Mucosa of rectum (tissue), 2 donors: ENCODE measurements around the gene ATP6V1B1.
"Not testable (repeated sequence)": the region's sequence is repeated elsewhere in the genome, so short reads cannot be mapped to it uniquely, and the experiment has no call there.

Experiments used
- H3K27ac ChIP-seq, 2 donors: one replicate each; pipeline ENCODE4 v1.7.0; 2013; ENCODE audit warnings: inconsistent platforms in 2 of 2, low read depth in 2 of 2, low read length in 2 of 2
- H3K27me3 ChIP-seq, 2 donors: one replicate each; pipeline ENCODE4 v1.7.0; 2013; ENCODE audit warnings: low read length in 2 of 2; ENCODE audit not compliant: control insufficient read depth in 2 of 2, insufficient read depth in 2 of 2
- H3K36me3 ChIP-seq, 2 donors: one replicate each; pipeline ENCODE4 v1.7.0; 2013; ENCODE audit warnings: low read length in 2 of 2; ENCODE audit not compliant: control insufficient read depth in 2 of 2, insufficient read depth in 2 of 2
- H3K4me1 ChIP-seq, 2 donors: one replicate each; pipeline ENCODE4 v1.7.0; 2013; ENCODE audit warnings: low read length in 2 of 2, mild to moderate bottlenecking in 1 of 2; ENCODE audit not compliant: control insufficient read depth in 2 of 2, insufficient read depth in 2 of 2
- H3K4me3 ChIP-seq, 2 donors: one replicate each; pipeline ENCODE4 v1.7.0; 2013; ENCODE audit warnings: low read length in 2 of 2
- H3K9ac ChIP-seq, 2 donors: one replicate each; pipeline ENCODE4 v1.7.0; 2013; ENCODE audit warnings: low read length in 2 of 2, low read depth in 1 of 2, mild to moderate bottlenecking in 1 of 2
- H3K9me3 ChIP-seq, 2 donors: one replicate each; pipeline ENCODE4 v1.7.0; 2013; ENCODE audit warnings: low read length in 2 of 2; ENCODE audit not compliant: control insufficient read depth in 2 of 2
- donor health status: healthy.
- donor health status: Normal muscosa, but diverticular disease.

The ATP6V1B1 gene

DNA sequence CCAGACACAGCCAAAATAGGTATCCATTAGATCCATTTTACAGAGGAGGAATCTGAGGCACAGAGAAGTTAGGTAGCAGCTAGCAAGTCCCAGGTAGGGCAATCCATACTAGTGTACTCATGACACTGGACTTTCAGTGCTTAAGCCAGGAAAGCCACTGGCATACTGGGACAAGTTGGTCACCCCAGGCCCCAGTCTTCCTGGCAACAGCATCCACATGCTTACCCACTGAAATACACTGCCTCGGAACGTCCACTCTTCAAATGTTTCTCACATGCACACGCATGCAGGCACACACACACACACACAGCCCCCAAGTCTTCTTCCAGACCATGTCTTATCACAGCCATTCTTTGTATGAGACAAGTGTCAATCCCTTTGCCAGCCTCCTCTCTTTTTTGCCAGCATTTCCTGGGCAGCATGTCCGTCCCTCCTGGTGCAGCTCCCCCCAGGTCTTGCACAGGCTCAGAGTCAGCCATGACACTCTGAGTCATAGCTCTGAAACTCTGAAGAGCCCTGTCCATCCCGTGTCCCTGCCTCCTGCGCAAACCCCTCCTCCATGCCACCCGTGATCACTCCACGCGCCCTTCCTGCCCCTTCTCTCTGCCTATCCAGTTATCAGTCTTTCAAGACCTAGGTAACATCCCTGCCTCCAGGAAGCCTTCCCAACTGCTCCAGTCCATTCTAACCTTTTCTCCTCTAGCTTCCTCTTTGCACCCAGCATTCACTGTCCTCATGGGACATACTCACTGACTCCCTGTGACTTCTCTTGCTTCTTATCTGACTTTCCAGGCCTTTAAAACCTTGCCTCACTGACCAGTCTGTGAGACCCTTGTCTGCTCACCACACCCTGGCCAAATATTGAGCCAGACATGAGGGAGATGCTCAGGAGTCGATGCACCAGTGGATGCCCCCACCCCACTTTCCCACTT lies 69.8 kb downstream of the ATP6V1B1 start:
- no peak overlapping the region for H3K9ac ChIP-seq
- H3K4me3 ChIP-seq: no peak overlapping the region
- no peak overlapping the region for H3K27ac ChIP-seq
- H3K36me3 ChIP-seq: no peaks in the 10 kb centered on the region
- peaks cover 0 to 11% of the 10 kb centered on the region in 2 donors for H3K4me1 ChIP-seq
- peaks cover 0 to 2% of the 10 kb centered on the region in 2 donors for H3K27me3 ChIP-seq
- no peaks in the 10 kb centered on the region for H3K9me3 ChIP-seq

DNA sequence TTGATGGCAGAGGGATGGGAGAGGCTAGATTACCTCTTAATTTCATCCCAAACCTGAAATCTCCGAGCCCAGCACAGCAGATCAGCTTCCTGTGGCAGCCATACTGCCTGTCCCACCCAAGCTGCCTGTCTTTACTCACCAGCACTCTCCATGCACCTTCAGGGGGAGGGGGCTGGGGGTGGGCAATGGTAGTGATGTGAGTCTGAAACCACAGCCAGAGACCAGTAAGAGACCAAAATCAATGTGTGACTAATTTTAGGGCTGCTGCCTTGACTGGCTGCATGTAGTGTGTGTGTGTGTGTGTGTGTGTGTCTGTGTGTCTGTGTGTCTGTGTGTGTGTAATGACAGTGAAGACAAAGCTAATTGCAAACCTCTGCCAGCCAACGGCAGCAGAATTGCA lies 70.6 kb downstream of the ATP6V1B1 start:
- Histone ChIP-seq H3K27me3 (peaks cover 0 to 2% of the 10 kb centered on the region in 2 donors), H3K9me3 (no peaks in the 10 kb centered on the region), H3K4me1 (peaks cover 0 to 4% of the 10 kb centered on the region in 2 donors)

DNA sequence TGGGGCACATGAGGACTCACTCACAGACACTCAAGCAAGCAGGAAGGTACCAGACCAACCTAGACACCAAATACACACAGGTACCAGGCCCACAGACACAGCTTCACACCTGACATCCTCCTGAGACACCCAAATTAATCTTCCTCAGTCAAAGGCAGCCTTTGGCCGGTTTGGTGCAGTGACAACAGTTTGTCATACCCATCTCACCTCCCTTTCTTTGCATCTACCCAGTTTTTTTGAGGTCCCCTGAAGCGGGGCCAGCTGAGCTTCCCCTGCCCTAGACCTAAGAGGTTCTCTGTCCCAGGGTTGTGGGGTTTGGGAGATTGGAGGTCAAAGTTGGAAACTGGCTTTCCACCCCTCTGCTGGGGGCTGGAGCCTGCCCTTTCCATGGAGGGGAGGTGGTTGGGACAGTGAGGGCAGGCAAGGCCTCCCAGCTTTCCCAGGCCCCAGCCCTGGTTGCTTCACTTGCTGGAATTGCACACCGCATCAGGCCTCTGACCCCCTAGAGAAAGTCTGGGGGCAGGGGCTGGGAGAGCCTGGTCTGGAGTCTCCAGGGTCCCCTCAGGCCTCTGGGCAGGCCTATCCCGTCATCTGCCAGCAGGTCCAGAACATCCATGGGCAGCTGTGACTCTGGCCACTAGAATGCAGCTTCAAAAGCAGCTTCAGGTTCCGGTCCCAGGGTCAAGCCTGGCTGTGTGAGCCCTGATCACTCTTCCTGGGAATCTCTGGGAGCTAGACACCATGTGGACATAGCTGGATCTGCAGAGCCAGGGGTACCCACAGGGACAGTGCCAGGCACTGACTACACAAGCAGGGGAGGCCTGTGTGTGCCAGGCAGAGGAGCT lies 71.5 kb downstream of the ATP6V1B1 start:
- Histone ChIP-seq H3K27ac (no peak overlapping the region), H3K4me1 (no peaks in the 10 kb centered on the region), H3K27me3 (peaks cover 0 to 2% of the 10 kb centered on the region in 2 donors), H3K9me3 (no peaks in the 10 kb centered on the region), H3K9ac (no peak overlapping the region), H3K4me3 (no peak overlapping the region), H3K36me3 (no peaks in the 10 kb centered on the region)

More for the DNA sequence above, 70.6 kb downstream of the ATP6V1B1 start:
- Histone ChIP-seq H3K27ac (no peak overlapping the region), H3K9ac (no peak overlapping the region), H3K4me3 (no peak overlapping the region), H3K36me3 (no peaks in the 10 kb centered on the region)

DNA sequence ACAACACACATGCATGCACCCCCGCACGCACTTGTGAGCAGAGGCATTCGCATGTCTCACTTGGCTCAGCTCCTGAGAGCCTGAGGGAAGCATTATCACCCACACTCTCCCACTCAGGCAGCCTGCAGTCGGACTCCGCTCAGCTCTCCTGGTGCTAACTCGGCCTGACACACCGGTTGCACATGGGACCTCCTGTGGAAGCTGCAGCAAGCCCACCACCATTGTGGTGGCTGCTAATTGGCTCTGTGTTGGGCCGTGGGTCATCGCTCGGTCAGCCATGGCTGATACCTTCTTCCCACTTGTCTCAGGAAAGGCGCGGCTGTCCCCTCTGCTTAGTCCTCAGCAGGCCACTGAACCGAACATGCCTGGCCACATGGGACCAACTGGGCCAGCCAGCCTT lies 72.6 kb downstream of the ATP6V1B1 start:
- H3K36me3 ChIP-seq: no peaks in the 10 kb centered on the region
- no peak overlapping the region for H3K27ac ChIP-seq
- H3K9ac ChIP-seq: no peak overlapping the region
- H3K4me3 ChIP-seq: no peak overlapping the region
- H3K4me1 ChIP-seq: no peaks in the 10 kb centered on the region
- no peaks in the 10 kb centered on the region for H3K9me3 ChIP-seq
- peaks cover 0 to 2% of the 10 kb centered on the region in 2 donors for H3K27me3 ChIP-seq

DNA sequence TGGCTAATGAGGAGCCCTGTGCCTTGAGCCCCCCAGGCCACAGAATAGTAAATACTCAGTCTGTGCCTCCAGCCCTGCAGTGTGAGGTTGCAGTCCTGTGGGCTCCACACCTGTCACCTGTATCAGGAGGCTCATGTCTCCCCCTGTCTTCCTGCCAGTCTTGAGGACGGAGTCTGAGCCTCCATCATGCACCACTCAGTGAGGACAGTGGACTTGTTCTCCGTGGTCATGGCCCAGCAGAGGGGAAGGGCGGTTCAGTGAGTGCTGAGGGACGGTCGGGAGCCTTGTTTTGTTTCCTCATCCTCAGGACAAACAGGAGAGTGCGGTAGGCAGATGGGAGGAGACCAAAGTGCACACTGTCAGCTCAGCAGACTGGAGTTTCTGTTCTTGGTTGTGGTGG lies 76.1 kb downstream of the ATP6V1B1 start:
- H3K36me3 ChIP-seq, H3K4me1 ChIP-seq, H3K4me3 ChIP-seq, H3K9ac ChIP-seq, H3K27me3 ChIP-seq, H3K27ac ChIP-seq, H3K9me3 ChIP-seq: not testable (repeated sequence)
